Measurements from ENCODE around the gene XCR1.
"Not testable (repeated sequence)": the region's sequence is repeated elsewhere in the genome, so short reads cannot be mapped to it uniquely, and the experiment has no call there.

Gene XCR1

DNA sequence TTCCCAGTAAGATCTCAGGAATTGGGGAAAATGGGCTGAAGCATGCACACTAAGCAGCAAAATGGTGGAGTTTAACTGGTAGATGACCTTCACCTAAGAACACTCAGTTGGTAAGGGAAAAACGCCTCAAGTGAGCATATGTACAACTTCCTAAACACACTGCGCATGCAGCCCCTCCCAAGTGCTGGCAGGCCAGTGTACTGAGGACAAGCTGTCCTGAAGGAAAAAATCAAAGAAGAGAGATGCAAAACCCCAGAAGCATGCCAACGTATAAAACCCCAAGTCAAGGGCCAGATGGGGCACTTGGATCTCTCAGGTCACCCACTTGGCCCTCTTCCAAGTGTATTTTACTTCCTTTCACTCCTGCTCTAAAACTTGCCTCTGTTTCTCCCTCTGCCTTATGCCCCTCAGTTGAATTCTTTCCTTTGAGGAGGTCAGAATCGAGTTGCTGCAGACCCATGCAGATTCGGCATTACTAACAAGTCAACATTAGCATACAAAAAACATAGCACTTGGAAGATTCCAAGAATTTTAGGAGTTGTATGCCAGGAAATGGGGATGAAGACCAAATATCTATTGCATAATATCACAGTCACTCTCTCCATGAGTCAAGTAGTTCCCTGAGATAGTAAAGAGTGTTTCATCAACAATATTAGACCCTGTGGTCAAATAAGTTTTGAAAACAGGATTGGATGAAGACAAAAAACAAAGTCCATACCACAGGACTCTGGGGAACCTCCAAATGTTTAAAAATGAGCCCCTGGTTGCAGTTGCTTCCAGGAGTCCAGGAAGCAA lies 20.8 kb downstream of the XCR1 start:
- DNase-seq: no peak

DNA sequence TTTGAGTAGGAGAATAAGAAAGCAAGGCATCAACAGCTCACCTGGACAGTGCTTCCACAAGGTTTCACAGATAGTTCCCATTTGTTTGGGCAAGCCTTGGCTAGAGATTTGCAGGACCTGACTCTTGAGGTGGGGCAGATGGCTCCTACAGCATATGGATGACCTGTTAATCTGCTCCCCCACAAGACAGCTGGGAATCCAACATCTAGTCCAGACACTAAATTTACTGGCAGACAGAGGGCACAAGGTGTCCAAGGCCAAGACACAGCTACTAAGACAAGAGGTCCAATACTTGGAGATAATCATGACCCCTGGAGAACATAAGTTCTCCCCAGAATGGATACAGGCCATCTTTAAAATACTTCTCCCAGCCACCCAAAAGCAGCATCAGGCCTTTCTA lies 23.6 kb downstream of the XCR1 start:
- not testable (repeated sequence) for DNase-seq

DNA sequence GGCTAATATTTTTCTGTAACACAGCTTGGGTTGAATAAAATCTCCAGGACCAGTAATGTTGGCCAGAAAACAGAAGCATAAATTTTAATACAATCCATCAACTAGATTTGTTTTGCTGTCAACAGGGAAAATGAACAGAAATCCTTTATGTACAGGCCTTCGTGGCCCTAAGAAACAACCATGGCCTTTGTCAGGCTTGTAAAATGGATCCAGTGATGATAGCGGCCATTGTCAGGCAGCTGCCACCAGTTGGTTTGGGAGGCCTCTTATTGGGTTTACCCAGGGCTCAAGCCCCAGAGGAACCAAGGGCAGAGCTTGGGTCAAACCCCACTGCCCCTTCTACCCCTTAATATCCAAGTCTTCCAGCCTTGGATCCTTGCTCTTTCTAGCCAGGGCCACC lies 26.1 kb downstream of the XCR1 start:
- peak in 11 of 56 donors; percentile 3 to 24 (median 7) for DNase-seq

GRCh38 chr3:45997942-45998341 lies 29.3 kb downstream of the XCR1 start:
- no peak for DNase-seq

GRCh38 chr3:45997499-45997898 lies 29.8 kb downstream of the XCR1 start:
- not testable (repeated sequence) for DNase-seq

- peak in 55 of 56 donors; percentile 55 to 95 (median 84) for DNase-seq
Measured at GRCh38 chr3:45995236-45996192, 31.8 kb downstream of the XCR1 start, which contains the start of gene FYCO1. Gene FYCO1, minus strand, starts transcription at chr3:45995824. Its CDS starts 10,914 bp downstream, at chr3:45984910.

DNA sequence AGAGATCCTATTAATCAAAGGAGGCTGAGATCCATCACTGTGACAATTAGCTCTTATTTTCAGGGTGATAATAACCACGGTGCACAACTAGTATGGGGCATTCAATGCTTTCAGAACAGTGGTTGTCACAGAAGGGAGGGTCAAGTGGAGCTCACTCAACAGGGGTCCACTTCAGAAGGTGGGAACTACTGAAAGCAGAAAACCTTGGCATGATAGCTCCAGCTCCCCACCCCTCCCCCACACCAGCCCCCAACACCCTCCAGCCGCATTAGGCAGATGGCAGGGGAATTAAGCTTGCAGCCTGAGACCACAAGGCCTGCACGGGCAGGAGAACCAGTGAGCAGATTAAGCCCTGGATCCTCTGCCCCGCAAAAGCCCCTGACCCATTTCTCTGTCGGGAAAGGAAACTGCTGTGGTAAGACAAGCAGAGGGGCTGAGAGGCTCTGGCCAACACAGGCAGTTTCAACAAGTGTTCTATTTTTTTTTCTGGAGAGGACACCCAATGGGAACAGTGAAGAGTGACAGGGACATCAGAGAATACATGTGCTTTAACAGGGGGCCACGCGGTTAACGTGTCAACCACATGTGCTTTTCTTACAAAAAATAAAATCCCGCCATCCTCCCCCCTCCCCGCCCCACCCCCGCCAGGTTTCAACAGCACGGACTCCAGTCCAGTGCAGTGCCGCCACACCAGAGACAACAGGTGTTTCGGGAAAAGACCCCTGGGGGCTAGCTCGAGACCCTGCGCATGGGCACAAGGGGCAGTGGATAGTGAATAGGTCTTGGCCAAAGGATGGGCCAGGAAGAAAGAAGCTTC lies 32.7 kb downstream of the XCR1 start:
- peak in 2 of 56 donors; percentile 19 to 37 for DNase-seq

GRCh38 chr3:45993421-45994027 lies 33.8 kb downstream of the XCR1 start:
- no peak for DNase-seq

GRCh38 chr3:45992821-45993221 lies 34.5 kb downstream of the XCR1 start:
- no peak for DNase-seq

DNA sequence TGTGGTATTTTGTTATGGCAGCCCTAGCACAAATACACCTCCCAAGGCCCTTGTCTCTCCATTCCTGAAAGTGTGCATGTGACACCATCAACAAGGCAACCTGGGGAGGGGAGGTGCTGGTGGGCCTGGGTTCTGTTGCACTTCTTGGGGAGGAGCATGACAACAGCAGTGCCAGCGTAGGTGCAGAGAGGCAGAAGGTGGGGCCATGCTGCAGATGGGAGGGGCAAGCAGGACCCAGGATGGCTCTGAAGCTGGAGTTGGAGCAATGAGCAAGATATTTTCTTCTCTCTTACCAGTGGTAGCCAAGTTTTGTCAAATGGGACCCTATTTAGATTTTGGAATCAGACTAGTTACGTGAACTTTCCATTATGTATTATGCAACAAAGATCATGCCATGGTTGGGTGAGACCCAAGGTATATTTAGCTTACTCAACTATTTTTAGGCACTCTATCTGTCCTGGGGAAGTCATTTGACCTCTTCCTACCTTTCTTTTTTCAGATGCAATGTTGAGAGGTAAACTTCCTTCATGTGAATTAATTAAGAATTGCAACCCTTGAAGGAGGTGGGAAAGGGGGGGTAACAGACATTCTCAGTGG lies 35.1 kb downstream of the XCR1 start:
- DNase-seq: no peak

DNA sequence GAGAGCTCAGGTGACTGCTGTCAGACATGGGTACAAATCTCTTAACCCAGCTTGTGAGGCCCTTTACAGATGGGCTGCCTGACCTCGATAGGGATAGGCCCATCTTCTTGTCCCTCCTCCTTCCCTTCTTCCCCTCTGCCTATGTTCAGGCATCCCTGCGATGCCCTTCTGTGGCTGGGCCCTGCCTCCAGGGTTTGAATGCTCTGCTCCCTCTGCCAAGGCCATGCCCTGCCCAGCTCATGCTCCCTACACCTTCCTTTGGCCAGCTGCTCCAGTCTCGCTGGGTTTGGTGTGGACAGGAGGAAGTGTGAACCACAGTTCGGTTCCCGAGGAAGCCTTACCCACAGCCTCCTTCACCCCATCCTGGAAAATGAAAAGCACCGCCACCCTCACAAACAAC lies 35.9 kb downstream of the XCR1 start:
- DNase-seq: no peak

DNA sequence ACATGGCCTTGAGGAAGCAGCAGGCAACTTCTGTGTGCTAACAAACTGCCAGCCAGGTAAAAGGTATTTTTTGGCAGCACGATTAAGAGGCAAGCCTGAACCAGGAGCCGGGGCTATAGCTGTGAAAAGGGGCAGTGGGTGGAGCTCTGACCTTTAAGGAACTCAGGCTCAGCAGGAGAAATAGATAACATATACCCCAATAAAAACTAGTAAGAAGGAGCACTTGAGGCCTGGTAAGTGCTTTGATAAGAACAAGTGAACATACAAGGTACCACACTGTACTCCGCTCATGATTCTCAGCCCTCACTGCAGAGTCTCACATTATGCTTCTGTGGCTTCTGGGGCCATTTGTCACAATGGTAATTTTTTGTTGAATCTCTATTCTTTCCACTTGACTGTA lies 37.1 kb downstream of the XCR1 start:
- DNase-seq: no peak

DNA sequence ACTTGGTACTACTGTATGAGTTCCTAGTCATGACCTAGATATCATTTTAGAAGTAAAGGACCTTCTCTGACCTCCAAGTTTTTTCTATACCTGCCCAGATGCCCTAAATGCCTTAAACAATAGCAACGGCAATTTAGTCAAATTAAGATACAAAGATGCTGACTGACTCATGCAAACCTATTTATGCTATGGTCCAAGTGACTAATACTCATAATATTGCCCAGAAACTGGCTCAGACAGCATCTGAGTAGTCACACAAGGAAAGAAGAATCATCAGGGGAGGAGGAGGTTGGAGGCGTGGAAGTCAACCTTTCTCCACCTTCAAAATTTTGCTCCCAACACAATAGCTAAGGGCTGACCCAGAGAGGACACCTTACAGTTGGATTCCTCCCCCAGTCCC lies 38.5 kb downstream of the XCR1 start:
- DNase-seq: no peak

DNA sequence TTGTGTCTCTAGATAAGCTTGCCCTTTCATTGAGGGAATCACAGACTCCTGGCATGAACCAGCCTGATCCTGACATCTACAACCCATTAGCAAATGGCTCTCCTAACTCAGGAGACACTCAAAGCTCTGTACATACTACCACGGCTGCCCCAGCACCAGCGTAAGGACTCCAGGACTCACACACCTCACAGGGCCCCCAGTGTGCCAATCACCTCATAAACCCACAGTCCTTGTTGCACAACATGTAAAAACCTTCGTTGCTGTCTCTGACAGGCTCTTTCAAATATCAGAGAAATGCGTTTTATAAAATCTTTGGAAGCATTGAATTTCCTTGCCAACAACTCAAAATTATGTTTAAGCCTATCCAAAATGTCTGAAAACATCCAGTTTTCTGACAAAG lies 38.9 kb downstream of the XCR1 start:
- no peak for DNase-seq

- peak in 38 of 56 donors; percentile 6 to 66 (median 34) for DNase-seq
Measured at GRCh38 chr3:45987368-45988291, 39.7 kb downstream of the XCR1 start.

DNA sequence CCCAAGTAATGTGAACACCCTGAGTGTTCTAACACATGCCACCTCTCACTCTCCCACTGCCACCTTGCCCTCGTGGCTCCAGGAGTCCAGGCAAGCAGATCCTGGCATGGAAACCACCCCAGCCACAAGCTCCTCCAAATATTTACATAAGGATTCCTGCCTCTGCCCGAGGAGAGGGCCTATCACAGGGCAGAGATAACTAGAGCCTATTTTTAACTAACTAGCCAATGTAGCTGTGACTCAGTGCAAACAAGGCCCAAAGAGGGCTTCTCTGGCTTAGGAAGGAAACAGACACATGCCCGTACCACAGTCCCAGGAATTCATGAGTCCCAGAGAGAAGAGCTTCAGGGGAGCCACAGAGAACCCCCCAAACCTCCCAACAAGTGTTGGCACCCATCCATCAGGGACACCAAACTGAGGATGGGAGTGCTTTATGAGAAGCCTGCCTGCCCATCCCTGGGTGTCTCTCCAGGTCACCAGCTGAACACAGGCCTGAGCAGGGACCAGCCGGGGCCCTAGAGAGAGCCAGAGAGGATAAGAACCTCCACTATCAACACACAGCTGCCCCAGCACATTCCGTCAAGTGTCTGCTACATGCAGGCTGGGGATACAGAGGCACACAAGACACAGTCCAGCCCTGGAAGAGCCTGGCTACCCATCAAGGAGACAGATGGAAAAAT lies 40.8 kb downstream of the XCR1 start:
- DNase-seq: no peak

GRCh38 chr3:45985532-45986302 lies 41.6 kb downstream of the XCR1 start:
- no peak for DNase-seq
